GM18519 (cell line): ENCODE data around the gene RFLNA.
"Not testable (repeated sequence)": the region's sequence is repeated elsewhere in the genome, so short reads cannot be mapped to it uniquely, and the experiment has no call there.

Source experiments
- ATAC-seq: cut with Tn5 transposase; IDR thresholded peaks from one replicate; pipeline ENCODE4 v1.9.1; 2021; ENCODE audit warnings: mild to moderate bottlenecking, moderate library complexity; ENCODE audit not compliant: unreplicated experiment, low FRiP score

The RFLNA gene

GRCh38 chr12:124318278-124319020, 23.6 kb downstream of the RFLNA start:
- ATAC-seq = no peak

GRCh38 chr12:124319368-124320050, 24.6 kb downstream of the RFLNA start:
- ATAC-seq = no peak

GRCh38 chr12:124321040-124321481, 26.2 kb downstream of the RFLNA start:
- no peak for ATAC-seq

GRCh38 chr12:124321556-124322270, 26.8 kb downstream of the RFLNA start:
- no peak for ATAC-seq

- ATAC-seq = no peak
These were observed 27.5 kb downstream of the RFLNA start for GRCh38 chr12:124322271-124322998.

GRCh38 chr12:124322999-124323328, 28.1 kb downstream of the RFLNA start:
- not testable (repeated sequence) for ATAC-seq

- ATAC-seq = no peak
These were observed 29.1 kb downstream of the RFLNA start for GRCh38 chr12:124323771-124324530.

- ATAC-seq = no peak
These were observed 30.2 kb downstream of the RFLNA start for GRCh38 chr12:124324803-124325705.

- no peak for ATAC-seq
These were observed 31.2 kb downstream of the RFLNA start for GRCh38 chr12:124326104-124326503.

- no peak for ATAC-seq
These were observed 32.0 kb downstream of the RFLNA start for GRCh38 chr12:124326871-124327270.

GRCh38 chr12:124327362-124328043, 32.6 kb downstream of the RFLNA start:
- ATAC-seq = no peak

GRCh38 chr12:124328116-124328515, 33.2 kb downstream of the RFLNA start:
- ATAC-seq = no peak

GRCh38 chr12:124328636-124329035, 33.7 kb downstream of the RFLNA start:
- no peak for ATAC-seq

- no peak for ATAC-seq
These were observed 37.3 kb downstream of the RFLNA start for GRCh38 chr12:124332058-124332672.

- ATAC-seq = no peak
These were observed 38.0 kb downstream of the RFLNA start for GRCh38 chr12:124332900-124333299.

- ATAC-seq = no peak
These were observed 38.8 kb downstream of the RFLNA start for GRCh38 chr12:124333724-124334123.

GRCh38 chr12:124334266-124334665, 39.4 kb downstream of the RFLNA start:
- no peak for ATAC-seq

GRCh38 chr12:124334976-124335375, 40.1 kb downstream of the RFLNA start:
- no peak for ATAC-seq
